Ectodermal cell (in vitro differentiated cells): ENCODE measurements around the gene SEC24D.

ENCODE experiments used
- H3K27ac ChIP-seq: 2 replicates; pipeline ENCODE4 v1.7.0; 2013; ENCODE audit warnings: mild to moderate bottlenecking, low read depth, low read length; ENCODE audit not compliant: insufficient read depth, poor library complexity, severe bottlenecking
- H3K27me3 ChIP-seq: 2 replicates; pipeline ENCODE4 v1.7.0; 2013; ENCODE audit warnings: mild to moderate bottlenecking, low read length; ENCODE audit not compliant: insufficient read depth, control insufficient read depth, poor library complexity, severe bottlenecking
- H3K36me3 ChIP-seq: one replicate; pipeline ENCODE4 v1.7.0; 2013; ENCODE audit warnings: low read length; ENCODE audit not compliant: control insufficient read depth, insufficient read depth
- H3K4me1 ChIP-seq: one replicate; pipeline ENCODE4 v1.7.0; 2013; ENCODE audit warnings: low read length; ENCODE audit not compliant: control insufficient read depth, insufficient read depth
- H3K4me3 ChIP-seq: 2 replicates; pipeline ENCODE4 v1.7.0; 2013; ENCODE audit warnings: low read depth, low read length, control low read depth; ENCODE audit not compliant: insufficient read depth
- H3K9me3 ChIP-seq: 2 replicates; pipeline ENCODE4 v1.7.0; 2013; ENCODE audit warnings: mild to moderate bottlenecking, low read length, moderate library complexity; ENCODE audit not compliant: control insufficient read depth
- WGBS, 2 experiments: methylation state at CpG; one replicate each; pipeline ENCODE4 v1.1.7; 2013; ENCODE audit warnings: missing lambda C conversion rate in 2 of 2; 5-methylcytosine and 5-hydroxymethylcytosine counted together

The SEC24D gene

DNA sequence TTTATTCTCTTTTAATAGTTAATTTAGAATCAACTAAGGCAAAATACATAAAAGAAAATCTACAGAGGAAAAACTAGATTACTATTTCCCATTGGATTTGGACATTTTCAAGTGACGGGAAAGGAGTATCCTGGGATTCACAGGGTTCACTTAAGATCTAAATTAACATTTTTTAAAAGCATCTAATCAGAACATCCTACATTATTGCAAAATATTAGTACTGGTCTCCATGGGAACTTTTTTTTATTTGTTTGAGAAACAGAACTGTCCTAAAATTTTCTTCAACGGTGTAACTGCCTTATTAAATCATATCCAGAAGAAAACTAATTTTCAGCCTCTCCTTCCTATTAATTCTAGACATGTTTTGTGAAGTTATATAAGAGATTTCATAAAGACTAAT is 81.0 kb downstream of the SEC24D start:
- Histone ChIP-seq H3K36me3 (no peaks in the 10 kb centered on the region), H3K27me3 (no peaks in the 10 kb centered on the region), H3K27ac (no peak overlapping the region), H3K9me3 (no peaks in the 10 kb centered on the region), H3K4me1 (no peaks in the 10 kb centered on the region), H3K4me3 (no peak overlapping the region)
- 80 to 90% methylated on average over 1 to 2 of the region's 2 CpGs for WGBS, 2 experiments

GRCh38 chr4:118753685-118754084 is 82.2 kb downstream of the SEC24D start:
- 97 to 100% methylated on average over 1 of the region's 1 CpG for WGBS, 2 experiments
- no peaks in the 10 kb centered on the region for H3K36me3 ChIP-seq
- H3K4me3 ChIP-seq, result no peak overlapping the region
- no peaks in the 10 kb centered on the region for H3K4me1 ChIP-seq
- H3K9me3 ChIP-seq, result no peaks in the 10 kb centered on the region
- H3K27me3 ChIP-seq, result no peaks in the 10 kb centered on the region
- no peak overlapping the region for H3K27ac ChIP-seq

DNA sequence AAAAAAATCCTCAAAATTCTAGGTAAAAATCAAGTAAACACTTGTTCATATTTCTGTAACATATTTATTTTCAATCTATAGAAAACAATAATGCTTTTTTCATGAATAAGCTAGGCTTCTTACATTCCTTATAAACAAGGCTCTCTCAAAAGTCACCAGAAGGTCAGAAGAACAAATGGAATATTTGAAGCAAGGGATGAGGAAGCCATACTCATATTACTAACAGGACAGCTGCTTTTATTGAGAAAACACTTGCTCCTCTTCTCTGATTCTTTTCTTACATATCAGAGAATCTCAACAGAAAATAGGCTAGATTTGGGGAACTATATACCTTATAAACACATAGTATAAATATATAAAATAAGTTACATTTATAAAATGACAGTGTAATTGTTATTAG is 82.8 kb downstream of the SEC24D start:
- Histone ChIP-seq H3K36me3 (no peaks in the 10 kb centered on the region), H3K27me3 (no peaks in the 10 kb centered on the region), H3K9me3 (no peaks in the 10 kb centered on the region)

GRCh38 chr4:118752551-118752950 is 83.4 kb downstream of the SEC24D start:
- 90 to 100% methylated on average over 2 of the region's 2 CpGs for WGBS, 2 experiments
- Histone ChIP-seq H3K4me1 (no peaks in the 10 kb centered on the region), H3K4me3 (no peak overlapping the region), H3K36me3 (no peaks in the 10 kb centered on the region), H3K27me3 (no peaks in the 10 kb centered on the region), H3K27ac (no peak overlapping the region), H3K9me3 (no peaks in the 10 kb centered on the region)

More for the DNA sequence above, 82.8 kb downstream of the SEC24D start:
- Histone ChIP-seq H3K27ac (no peak overlapping the region), H3K4me3 (no peak overlapping the region), H3K4me1 (no peaks in the 10 kb centered on the region)

DNA sequence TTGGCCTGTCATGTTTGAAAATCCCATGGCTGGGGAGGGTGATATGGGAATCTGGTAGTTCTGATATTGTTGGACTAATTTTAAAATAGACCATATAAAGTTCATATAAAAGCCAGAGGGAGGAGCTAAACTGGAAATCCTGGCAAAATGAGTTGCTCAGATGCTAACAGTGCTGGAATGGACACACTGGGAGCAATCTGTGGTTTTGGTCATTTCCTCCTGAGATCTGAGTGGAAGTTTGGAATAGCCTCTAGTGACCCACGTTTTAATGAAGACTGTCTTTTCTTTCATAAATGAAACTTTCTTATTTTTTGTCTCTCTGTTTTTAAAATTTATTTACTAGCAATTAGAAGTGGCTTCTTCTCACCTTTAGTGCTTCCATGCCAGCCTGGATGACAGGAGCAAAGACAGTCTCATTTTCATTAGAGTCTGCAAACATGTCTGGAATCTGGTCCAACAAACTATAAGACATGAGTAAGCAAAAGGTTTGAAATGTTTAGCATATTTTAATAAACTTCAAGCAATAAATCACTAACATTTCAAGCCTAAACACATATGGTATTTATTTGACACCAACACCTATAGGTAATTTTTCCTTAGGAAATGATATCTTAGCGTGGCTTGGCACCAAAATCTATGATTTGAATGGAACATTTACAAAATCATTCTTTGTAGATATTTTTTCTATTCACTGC is 84.2 kb downstream of the SEC24D start:
- Histone ChIP-seq H3K27ac (no peak overlapping the region), H3K36me3 (no peaks in the 10 kb centered on the region), H3K9me3 (no peaks in the 10 kb centered on the region), H3K4me3 (no peak overlapping the region), H3K27me3 (no peaks in the 10 kb centered on the region), H3K4me1 (no peaks in the 10 kb centered on the region)
- 85% methylated on average over 2 of the region's 2 CpGs; no CpG with 5 or more reads in 1 of the 2 experiments for WGBS, 2 experiments

DNA sequence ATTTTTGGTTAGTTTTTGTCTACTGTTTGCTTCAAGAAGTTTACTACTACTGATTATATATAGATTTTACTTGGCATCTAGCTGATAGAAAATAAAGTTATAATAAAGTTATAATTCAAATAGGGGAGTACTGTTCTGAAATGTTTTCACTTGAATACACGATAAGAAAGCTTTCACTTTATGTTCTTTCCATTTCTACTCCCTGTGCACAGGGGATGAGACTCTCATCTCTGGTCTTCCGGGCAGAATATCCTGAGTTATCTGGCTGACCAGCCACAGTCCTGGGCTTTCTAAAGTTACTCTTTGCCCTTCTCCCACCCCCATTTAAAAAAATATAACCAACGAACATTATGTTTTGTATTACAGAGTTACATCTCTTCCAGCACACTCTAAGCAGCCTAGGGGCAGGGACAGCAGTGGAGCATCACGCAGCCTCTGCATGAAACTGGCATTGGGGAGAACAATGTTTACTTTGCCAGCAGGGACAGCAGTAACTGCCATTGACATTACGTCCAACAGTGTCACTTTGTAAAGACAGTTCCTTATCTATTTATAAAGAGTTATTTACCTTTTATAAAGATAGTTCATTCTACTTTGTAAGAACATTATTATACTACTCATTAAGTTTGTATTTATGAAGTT is 86.5 kb downstream of the SEC24D start:
- Histone ChIP-seq H3K36me3 (no peaks in the 10 kb centered on the region), H3K27me3 (no peaks in the 10 kb centered on the region), H3K4me3 (no peak overlapping the region), H3K4me1 (no peaks in the 10 kb centered on the region), H3K27ac (no peak overlapping the region), H3K9me3 (no peaks in the 10 kb centered on the region)
- 85 to 93% methylated on average over 5 of the region's 5 CpGs for WGBS, 2 experiments

DNA sequence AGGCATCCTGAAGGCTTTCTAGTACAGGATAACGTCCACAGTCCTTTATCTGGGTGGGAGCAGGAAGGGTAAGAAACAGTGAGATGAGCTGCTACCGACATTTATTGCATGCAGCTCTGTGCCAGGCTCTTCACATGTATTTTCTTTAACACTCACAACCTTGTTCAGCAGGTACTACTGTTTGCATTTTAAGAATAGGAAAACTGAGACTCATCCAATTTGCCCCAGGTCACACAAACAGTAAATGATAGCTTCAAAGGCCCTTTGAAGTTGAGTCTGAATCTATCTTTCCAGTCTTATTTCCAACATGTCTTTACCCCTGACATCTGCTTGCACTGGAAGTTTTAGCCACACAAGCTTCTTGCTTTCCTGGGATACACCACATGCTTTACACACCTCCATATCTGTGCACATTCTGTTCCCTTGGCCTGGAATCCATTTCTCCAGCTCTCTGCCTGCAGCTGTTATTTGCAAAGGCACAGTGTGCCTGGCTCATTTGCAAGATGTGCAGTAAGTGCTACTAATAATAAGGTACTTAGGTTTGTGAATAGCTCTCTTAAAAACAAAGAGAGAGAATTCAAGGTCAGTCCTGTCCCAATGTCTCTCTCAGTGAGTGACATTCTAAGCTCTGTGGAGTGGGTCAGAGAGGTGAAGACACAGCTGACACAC is 89.5 kb downstream of the SEC24D start:
- Histone ChIP-seq H3K27me3 (no peaks in the 10 kb centered on the region), H3K9me3 (no peaks in the 10 kb centered on the region), H3K4me3 (no peak overlapping the region), H3K36me3 (no peaks in the 10 kb centered on the region), H3K4me1 (no peaks in the 10 kb centered on the region), H3K27ac (no peak overlapping the region)
- 85 to 86% methylated on average over 2 of the region's 2 CpGs for WGBS, 2 experiments

DNA sequence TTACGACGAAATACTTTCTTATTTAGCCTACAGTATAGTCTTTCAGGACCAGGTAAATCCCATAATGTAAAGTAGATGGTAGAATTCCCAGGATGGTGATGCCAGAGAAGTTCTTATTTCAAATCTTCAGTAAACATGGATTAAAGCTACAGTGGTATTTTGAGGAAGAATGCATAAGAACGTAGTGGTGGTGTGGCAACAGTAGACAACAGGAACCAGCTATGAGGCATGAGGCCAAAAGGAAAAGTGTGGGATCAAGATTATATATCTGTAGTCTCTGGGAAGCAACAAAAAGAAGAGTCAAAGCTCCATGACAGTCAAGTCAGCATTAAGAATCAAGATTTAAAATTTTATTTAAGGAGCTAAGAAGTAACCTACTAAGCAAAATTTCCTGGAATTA is 90.6 kb downstream of the SEC24D start:
- WGBS, 2 experiments, result 97 to 99% methylated on average over 1 to 3 of the region's 3 CpGs
- no peak overlapping the region for H3K27ac ChIP-seq
- no peaks in the 10 kb centered on the region for H3K9me3 ChIP-seq
- no peaks in the 10 kb centered on the region for H3K4me1 ChIP-seq
- H3K36me3 ChIP-seq, result no peaks in the 10 kb centered on the region
- H3K4me3 ChIP-seq, result no peak overlapping the region
- H3K27me3 ChIP-seq, result no peaks in the 10 kb centered on the region

DNA sequence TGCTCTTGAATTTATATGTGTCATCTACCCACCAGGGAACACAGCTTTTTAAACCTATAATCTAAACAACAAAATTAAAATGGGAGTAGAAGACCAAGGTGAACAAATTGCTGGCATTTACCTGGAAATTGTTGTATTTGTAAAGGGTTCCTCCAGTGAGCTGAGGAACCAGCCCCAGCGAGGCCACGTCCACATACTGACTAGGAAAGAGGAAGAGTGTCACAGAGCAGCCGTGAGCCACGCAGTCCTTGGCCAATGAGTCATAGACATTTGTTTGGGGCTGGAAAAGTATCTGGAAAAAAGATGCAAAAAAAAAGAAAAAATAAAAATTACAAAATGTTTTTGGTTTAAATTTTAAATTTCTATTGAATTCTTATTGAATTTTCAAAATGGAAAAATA is 92.1 kb downstream of the SEC24D start:
- no peaks in the 10 kb centered on the region for H3K27me3 ChIP-seq
- no peak overlapping the region for H3K4me3 ChIP-seq
- 93 to 98% methylated on average over 4 of the region's 4 CpGs for WGBS, 2 experiments
- no peak overlapping the region for H3K27ac ChIP-seq
- no peaks in the 10 kb centered on the region for H3K9me3 ChIP-seq
- H3K36me3 ChIP-seq, result no peaks in the 10 kb centered on the region
- H3K4me1 ChIP-seq, result no peaks in the 10 kb centered on the region

DNA sequence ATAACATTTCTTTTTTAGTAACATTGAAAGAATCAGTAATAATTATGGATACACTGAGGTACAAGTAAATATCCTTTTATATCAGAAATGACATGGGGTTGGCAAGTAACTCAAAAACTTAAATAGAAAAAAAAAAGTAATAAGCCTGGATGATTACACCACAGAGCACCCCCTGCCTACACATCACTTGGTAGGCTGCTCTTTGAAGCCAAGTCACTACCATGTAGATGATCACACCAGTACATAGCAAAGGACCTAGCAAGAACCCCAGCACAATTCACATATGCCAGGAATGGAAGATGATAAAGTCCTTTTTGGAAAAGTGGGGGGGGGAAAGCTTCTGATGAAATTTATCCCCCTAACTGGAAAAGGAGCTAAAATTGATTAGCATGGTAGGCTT is 93.9 kb downstream of the SEC24D start:
- H3K9me3 ChIP-seq, result no peaks in the 10 kb centered on the region
- H3K4me3 ChIP-seq, result no peak overlapping the region
- H3K4me1 ChIP-seq, result no peaks in the 10 kb centered on the region
- no peak overlapping the region for H3K27ac ChIP-seq
- H3K27me3 ChIP-seq, result no peaks in the 10 kb centered on the region
- H3K36me3 ChIP-seq, result no peaks in the 10 kb centered on the region
